HepG2 (cell line): ENCODE results near the gene OR52N2. TPM values are rescaled to one million over a fixed set of nuclear protein-coding genes. Genes with fewer than 3 reads are reported as not detected.

Source experiments
- ATAC-seq: fragments of 200-7000 bp; cut with Tn5 transposase; 3 replicates; pipeline ENCODE4 v1.9.1; 2020; ENCODE audit warnings: mild to moderate bottlenecking, moderate library complexity
- BruUV-seq: library from RNA; stranded (reverse); fragments of 400-500 nt; replicated peaks from 2 replicates; lab custom pipeline; 2021; lab: Mats Ljungman, UMichigan
- CTCF ChIA-PET: fragments of 300-600 bp; formaldehyde crosslinking; extraction: SDS; loops from one replicate; lab custom pipeline; 2021; ENCODE audit warnings: low total read pairs, inconsistent platforms, low intra/inter-chr PET ratio; lab: Yijun Ruan, JAX
- POLR2A ChIA-PET: fragments of 350-600 bp; sonication (Branson Sonifier 250); formaldehyde crosslinking; loops from one replicate; lab custom pipeline; 2020; ENCODE audit warnings: antibody characterized with exemption, inconsistent platforms; lab: Yijun Ruan, JAX
- DNase-seq: peaks from one replicate; pipeline ENCODE4 v3.0.0-alpha.2; 2015; ENCODE audit warnings: low spot score
- FAIRE-seq: peaks from 3 replicates; lab custom pipeline; 2011; peaks lifted over from hg19 to GRCh38; lab: Jason Lieb, UNC
- H2AFZ ChIP-seq: one replicate; pipeline ENCODE4 v1.6.1; 2011; ENCODE audit warnings: low read length, inconsistent platforms
- H3K27ac ChIP-seq: fragments of 300-600 bp; 3 replicates; pipeline ENCODE4 v1.8.0; 2011; ENCODE audit warnings: mixed run types, mild to moderate bottlenecking, mixed read lengths, low read length, inconsistent platforms; ENCODE audit not compliant: insufficient read depth; ENCODE audit errors: extremely low read length
- H3K27me3 ChIP-seq, 2 experiments: fragments of 200-600 bp in 1 of 2; 2 replicates in 1 of 2; 3 replicates in 1 of 2; pipeline versions ENCODE4 v1.6.0 to v1.8.0; 2011; ENCODE audit warnings: low read length in 2 of 2, mild to moderate bottlenecking in 2 of 2, moderate library complexity in 2 of 2, inconsistent platforms in 1 of 2; ENCODE audit not compliant: insufficient read depth in 2 of 2, control insufficient read depth in 1 of 2
- H3K36me3 ChIP-seq, 2 experiments: fragments of 200-600 bp in 1 of 2; replicated peaks in 1 of 2; 2 replicates in 1 of 2; 3 replicates in 1 of 2; pipeline versions ENCODE4 v1.5.1 to v1.8.0; 2011; ENCODE audit warnings: low read length in 2 of 2, inconsistent platforms in 1 of 2; ENCODE audit not compliant: insufficient read depth in 2 of 2, control insufficient read depth in 1 of 2
- H3K4me1 ChIP-seq: 2 replicates; pipeline ENCODE4 v1.5.1; 2012; ENCODE audit warnings: low read length, inconsistent platforms; ENCODE audit not compliant: insufficient read depth
- H3K4me2 ChIP-seq: 2 replicates; pipeline ENCODE4 v1.6.0; 2011; ENCODE audit warnings: low read depth, low read length, inconsistent platforms
- H3K4me3 ChIP-seq, 3 experiments: fragments of 200-600 bp in 1 of 3; sonication (generic), shearing (Covaris generic) in 1 of 3; replicated peaks in 1 of 3; 2 replicates each; pipeline ENCODE4 v1.5.1; 2011 to 2016; ENCODE audit warnings: low read length in 3 of 3, inconsistent platforms in 2 of 3, low read depth in 2 of 3, mild to moderate bottlenecking in 2 of 3, control low read depth in 1 of 3, mixed read lengths in 1 of 3; ENCODE audit not compliant: insufficient read depth in 1 of 3
- H3K79me2 ChIP-seq: one replicate; pipeline ENCODE4 v1.6.1; 2011; ENCODE audit warnings: low read length, inconsistent platforms; ENCODE audit not compliant: insufficient read depth
- H3K9ac ChIP-seq: 2 replicates; pipeline ENCODE4 v1.6.0; 2011; ENCODE audit warnings: mild to moderate bottlenecking, low read depth, low read length, inconsistent platforms; ENCODE audit not compliant: insufficient read depth
- H3K9me3 ChIP-seq: 2 replicates; pipeline ENCODE4 v1.5.1; 2012; ENCODE audit warnings: mild to moderate bottlenecking, low read length
- H4K20me1 ChIP-seq: 2 replicates; pipeline ENCODE4 v1.6.0; 2011; ENCODE audit warnings: inconsistent platforms, mild to moderate bottlenecking, low read length, moderate library complexity; ENCODE audit not compliant: insufficient read depth
- ARID5B ChIP-seq: IDR thresholded peaks from 2 replicates; pipeline ENCODE4 v1.4.0; 2020; ENCODE audit warnings: mild to moderate bottlenecking, missing genetic modification reagents
- CBX2 ChIP-seq, 2 experiments: fragments of 200-600 bp in 1 of 2; sonication (generic); formaldehyde crosslinking in 1 of 2; IDR thresholded peaks; 2 replicates each; pipeline versions ENCODE4 v1.7.0 to v1.8.1; 2018 to 2022; ENCODE audit warnings: low read depth in 2 of 2, low read length in 1 of 2, mild to moderate bottlenecking in 1 of 2, missing genetic modification reagents in 1 of 2
- HIVEP1 ChIP-seq: sonication (generic); formaldehyde crosslinking; IDR thresholded peaks from 2 replicates; pipeline ENCODE4 v1.4.0; 2020; ENCODE audit warnings: mild to moderate bottlenecking, missing genetic modification reagents
- PAF1 ChIP-seq: IDR thresholded peaks from 2 replicates; pipeline ENCODE4 v1.6.1; 2016; ENCODE audit warnings: missing genetic modification reagents, missing compliant biosample characterization
- SP140L ChIP-seq: sonication (generic); formaldehyde crosslinking; IDR thresholded peaks from 2 replicates; pipeline ENCODE4 v1.4.0; 2020; ENCODE audit warnings: missing genetic modification reagents, borderline replicate concordance
- ZBTB10 ChIP-seq: sonication (generic); formaldehyde crosslinking; IDR thresholded peaks from 2 replicates; pipeline ENCODE4 v1.4.0; 2020; ENCODE audit warnings: missing genetic modification reagents, borderline replicate concordance
- ZBTB3 ChIP-seq: sonication (generic); formaldehyde crosslinking; IDR thresholded peaks from 2 replicates; pipeline ENCODE4 v1.4.0; 2020; ENCODE audit warnings: low read depth, mild to moderate bottlenecking, moderate library complexity, missing genetic modification reagents, borderline replicate concordance
- ZNF235 ChIP-seq: sonication (generic); formaldehyde crosslinking; IDR thresholded peaks from 2 replicates; pipeline ENCODE4 v1.8.1; 2023; ENCODE audit warnings: mild to moderate bottlenecking, missing genetic modification reagents, borderline replicate concordance
- ZNF576 ChIP-seq: sonication (generic); formaldehyde crosslinking; IDR thresholded peaks from 2 replicates; pipeline ENCODE4 v1.4.0; 2020; ENCODE audit warnings: mild to moderate bottlenecking, missing genetic modification reagents
- ZNF790 ChIP-seq: sonication (generic); formaldehyde crosslinking; IDR thresholded peaks from 2 replicates; pipeline ENCODE4 v1.8.0; 2022; ENCODE audit warnings: missing genetic modification reagents, mild to moderate bottlenecking, borderline replicate concordance
- ZSCAN29 ChIP-seq: sonication (generic); formaldehyde crosslinking; conservative IDR thresholded peaks from 2 replicates; pipeline ENCODE4 v1.4.0; 2020; ENCODE audit warnings: mild to moderate bottlenecking, missing genetic modification reagents
- WGBS: methylation state at CpG from one replicate; pipeline ENCODE4 v1.1.6; 2017; ENCODE audit warnings: low lambda C conversion rate; 5-methylcytosine and 5-hydroxymethylcytosine counted together
- in situ Hi-C: cut with HindIII; loops from 2 replicates; pipeline ENCODE4 v1.10.0; 2017; ENCODE audit warnings: low pct_unique_long_range_greater_than_20kb; ENCODE audit not compliant: extremely low pct_ligation_motif_present
- intact Hi-C: fragments of 100-400 bp; cut with micrococcal nuclease; formaldehyde crosslinking; loops from one replicate; pipeline ENCODE4 v1.10.0; 2022; ENCODE audit not compliant: unreplicated experiment
- polyA plus RNA-seq, 8 experiments: library from polyadenylated mRNA; depleted of rRNA in 3 of 8; stranded (reverse) in 7 of 8; unstranded in 1 of 8; fragments of >200 nt; fragmentation: Illumina TruSeq in 4 of 8; extraction: Trizol in 4 of 8; gene quantifications; 2 replicates each; pipeline versions ENCODE4 v1.2.1 to v1.2.3, GENCODE V29; 2011 to 2016; ENCODE audit warnings: low read depth in 4 of 8, missing spikeins in 1 of 8, mixed read lengths in 1 of 8; ENCODE audit not compliant: insufficient read depth in 1 of 8
- total RNA-seq, 5 experiments: library from RNA; depleted of rRNA; stranded (reverse); fragments of >200 nt; fragmentation: Illumina TruSeq; extraction: Trizol; gene quantifications; 2 replicates each; pipeline ENCODE4 v1.2.3, GENCODE V29; 2016; ENCODE audit warnings: low read depth in 1 of 5

The OR52N2 gene
- total and polyA plus RNA-seq, 2 of the 13 experiments (the other 11 are each of a cell fraction or from before 2014, with no cell fraction given): not detected

GRCh38 chr11:5846701-5847100, 38.0 kb downstream of the OR52N2 start:
- Histone ChIP-seq H3K79me2 (no peaks in the 10 kb centered on the region), H3K27ac (no peak overlapping the region), H3K36me3 (no peaks in the 10 kb centered on the region), H3K4me2 (no peak overlapping the region), H3K9ac (no peak overlapping the region), H2AFZ (no peak overlapping the region), H3K9me3 (no peaks in the 10 kb centered on the region), H3K4me3 (no peak overlapping the region), H3K27me3 (no peaks in the 10 kb centered on the region), H3K4me1 (no peaks in the 10 kb centered on the region), H4K20me1 (no peaks in the 10 kb centered on the region)
- FAIRE-seq: no peak
- no peak for DNase-seq
- in situ Hi-C loops: no loop called here
- 3% methylated on average over 1 of the region's 1 CpG for WGBS
- intact Hi-C loops: no loop called here
- BruUV-seq: no TSS peak
- ATAC-seq: no peak
- CTCF ChIA-PET: no interaction called here
- POLR2A ChIA-PET: no interaction called here
- TF ChIP-seq ZNF790 (CRISPR knock-in tag): no peak
- TF ChIP-seq ZBTB10 (CRISPR knock-in tag): no peak
- TF ChIP-seq HIVEP1 (CRISPR knock-in tag): no peak
- TF ChIP-seq ZBTB3 (CRISPR knock-in tag): no peak
- TF ChIP-seq ZNF576 (CRISPR knock-in tag): no peak
- TF ChIP-seq CBX2 (IDR thresholded peaks at IDR 0.05; ENCODE audit: low read depth, low read length): no peak
- no peak for TF ChIP-seq CBX2 (CRISPR knock-in tag; IDR thresholded peaks at IDR 0.05; ENCODE audit: low read depth)
- TF ChIP-seq ZNF235: no peak
- no peak for TF ChIP-seq ZSCAN29 (CRISPR knock-in tag)
- no peak for TF ChIP-seq ARID5B (CRISPR knock-in tag)
- no peak for TF ChIP-seq PAF1 (CRISPR knock-in tag)
- no peak for TF ChIP-seq SP140L (CRISPR knock-in tag)
